Activated B cell treated with CpG ODN at 0.5 μM for 24 hours (primary cell): ENCODE data around the gene CA5B. TPM values are rescaled to one million over a fixed set of nuclear protein-coding genes. Genes with fewer than 3 reads are reported as not detected.

Experiments
- ATAC-seq: fragments of 200-7000 bp; cut with Tn5 transposase; one replicate; pipeline ENCODE4 v1.10.0; 2021; ENCODE audit warnings: low read depth, mild to moderate bottlenecking, moderate library complexity
- CTCF ChIA-PET: fragments of 350-600 bp; sonication (Branson Sonifier 250); formaldehyde crosslinking; loops from one replicate; lab custom pipeline; 2021; ENCODE audit warnings: antibody characterized with exemption; lab: Charles Lee
- POLR2A ChIA-PET: fragments of 350-600 bp; sonication (Branson Sonifier 250); formaldehyde crosslinking; loops from one replicate; lab custom pipeline; 2021; ENCODE audit warnings: antibody characterized with exemption; lab: Charles Lee
- DNase-seq: peaks from one replicate; pipeline ENCODE4 v3.0.0; 2022
- H3K27ac Mint-ChIP-seq: one replicate; pipeline ENCODE4 v1.8.0; 2020; ENCODE audit warnings: mixed read lengths
- H3K27me3 Mint-ChIP-seq: one replicate; pipeline ENCODE4 v1.8.0; 2021; ENCODE audit warnings: mixed read lengths
- H3K36me3 Mint-ChIP-seq: one replicate; pipeline ENCODE4 v1.8.0; 2021; ENCODE audit warnings: low read depth, mixed read lengths
- H3K4me1 Mint-ChIP-seq: one replicate; pipeline ENCODE4 v1.8.0; 2021; ENCODE audit warnings: mixed read lengths
- H3K4me3 Mint-ChIP-seq: one replicate; pipeline ENCODE4 v1.8.0; 2020; ENCODE audit warnings: mild to moderate bottlenecking, mixed read lengths
- H3K9me3 Mint-ChIP-seq: one replicate; pipeline ENCODE4 v1.8.0; 2020; ENCODE audit warnings: mixed read lengths
- intact Hi-C: fragments of 100-400 bp; cut with micrococcal nuclease; formaldehyde crosslinking; loops from one replicate; pipeline ENCODE4 v1.15.1; 2024
- total RNA-seq: library from RNA; stranded (reverse); gene quantifications from 2 replicates; pipeline ENCODE4 v1.2.3, GENCODE V29; 2022
- TF ChIP-seq, protein P1 (sequence below): fragments of 200-600 bp; IDR thresholded peaks from one replicate; pipeline ENCODE4 v1.8.0; 2022; ENCODE audit warnings: antibody characterized with exemption, mild to moderate bottlenecking

Gene CA5B
- total RNA-seq, 1 donor from 2014 or later, result 9.9 TPM

DNA sequence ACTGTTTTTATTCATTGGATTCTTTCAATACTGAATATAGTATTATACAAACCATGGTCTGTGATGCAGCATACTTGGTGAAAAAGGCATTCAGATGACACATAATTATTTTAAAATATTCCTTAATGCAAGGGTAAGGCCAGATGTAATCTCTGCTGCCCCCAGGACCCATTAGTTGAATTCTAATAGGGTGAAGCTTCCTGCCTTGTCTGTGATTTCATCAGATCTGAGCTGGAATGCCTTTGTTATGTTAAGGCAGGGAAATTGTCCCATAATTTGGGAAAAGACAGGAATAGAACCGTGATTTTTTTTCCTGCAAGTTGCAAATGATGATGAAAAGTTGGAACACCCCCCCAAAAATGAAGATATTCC lies 78.4 kb downstream of the CA5B start:
- TF ChIP-seq, protein P1, sequence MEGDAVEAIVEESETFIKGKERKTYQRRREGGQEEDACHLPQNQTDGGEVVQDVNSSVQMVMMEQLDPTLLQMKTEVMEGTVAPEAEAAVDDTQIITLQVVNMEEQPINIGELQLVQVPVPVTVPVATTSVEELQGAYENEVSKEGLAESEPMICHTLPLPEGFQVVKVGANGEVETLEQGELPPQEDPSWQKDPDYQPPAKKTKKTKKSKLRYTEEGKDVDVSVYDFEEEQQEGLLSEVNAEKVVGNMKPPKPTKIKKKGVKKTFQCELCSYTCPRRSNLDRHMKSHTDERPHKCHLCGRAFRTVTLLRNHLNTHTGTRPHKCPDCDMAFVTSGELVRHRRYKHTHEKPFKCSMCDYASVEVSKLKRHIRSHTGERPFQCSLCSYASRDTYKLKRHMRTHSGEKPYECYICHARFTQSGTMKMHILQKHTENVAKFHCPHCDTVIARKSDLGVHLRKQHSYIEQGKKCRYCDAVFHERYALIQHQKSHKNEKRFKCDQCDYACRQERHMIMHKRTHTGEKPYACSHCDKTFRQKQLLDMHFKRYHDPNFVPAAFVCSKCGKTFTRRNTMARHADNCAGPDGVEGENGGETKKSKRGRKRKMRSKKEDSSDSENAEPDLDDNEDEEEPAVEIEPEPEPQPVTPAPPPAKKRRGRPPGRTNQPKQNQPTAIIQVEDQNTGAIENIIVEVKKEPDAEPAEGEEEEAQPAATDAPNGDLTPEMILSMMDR, result no peak

DNA sequence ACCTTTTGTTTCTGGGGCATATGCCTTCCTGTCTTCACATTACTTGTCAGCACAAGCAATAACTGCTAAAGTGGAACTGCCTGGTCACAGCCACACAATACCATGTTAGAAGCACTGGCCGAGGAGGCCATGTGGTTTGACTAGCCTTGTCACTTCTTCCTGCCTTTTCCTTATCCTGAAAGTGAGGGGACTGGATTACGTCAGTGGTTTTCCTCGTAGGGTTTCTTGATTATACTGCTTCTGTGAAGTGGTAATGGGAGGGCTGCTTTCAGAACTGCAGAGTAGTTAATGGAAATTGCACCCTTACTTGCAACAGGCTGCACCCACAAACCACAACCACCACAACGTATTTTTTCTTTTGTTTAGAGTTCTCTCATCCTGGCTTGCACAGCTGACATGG lies 78.8 kb downstream of the CA5B start:
- H3K4me3 Mint-ChIP-seq, result no peak overlapping the region
- no peaks in the 10 kb centered on the region for H3K27me3 Mint-ChIP-seq
- no peak overlapping the region for H3K27ac Mint-ChIP-seq
- TF ChIP-seq, protein P1, result no peak
- POLR2A ChIA-PET, result no interaction called here
- intact Hi-C loops, result loop anchor here (1.0 kb wide), 1 partner anchor 628 kb away; no protein-coding TSS in a partner anchor
- no peak for DNase-seq
- CTCF ChIA-PET, result no interaction called here
- ATAC-seq, result no peak
- H3K4me1 Mint-ChIP-seq, result no peaks in the 10 kb centered on the region
- H3K36me3 Mint-ChIP-seq, result peaks cover 65% of the 10 kb centered on the region
- H3K9me3 Mint-ChIP-seq, result no peaks in the 10 kb centered on the region

More for the DNA sequence above, 78.4 kb downstream of the CA5B start:
- peaks cover 66% of the 10 kb centered on the region for H3K36me3 Mint-ChIP-seq
- intact Hi-C loops, result loop anchor here (1.0 kb wide), 1 partner anchor 629 kb away; no protein-coding TSS in a partner anchor
- DNase-seq (no peak), ATAC-seq (no peak)
- H3K4me1 Mint-ChIP-seq, result no peaks in the 10 kb centered on the region
- H3K4me3 Mint-ChIP-seq, result no peak overlapping the region
- CTCF ChIA-PET, result interaction anchor here (0.9 to 1.2 kb wide), 4 partner anchors 155 to 629 kb away, joined by 3 to 4 read pairs (median 3); no protein-coding TSS in a partner anchor
- no peak overlapping the region for H3K27ac Mint-ChIP-seq
- POLR2A ChIA-PET, result no interaction called here
- no peaks in the 10 kb centered on the region for H3K9me3 Mint-ChIP-seq
- H3K27me3 Mint-ChIP-seq, result no peaks in the 10 kb centered on the region

DNA sequence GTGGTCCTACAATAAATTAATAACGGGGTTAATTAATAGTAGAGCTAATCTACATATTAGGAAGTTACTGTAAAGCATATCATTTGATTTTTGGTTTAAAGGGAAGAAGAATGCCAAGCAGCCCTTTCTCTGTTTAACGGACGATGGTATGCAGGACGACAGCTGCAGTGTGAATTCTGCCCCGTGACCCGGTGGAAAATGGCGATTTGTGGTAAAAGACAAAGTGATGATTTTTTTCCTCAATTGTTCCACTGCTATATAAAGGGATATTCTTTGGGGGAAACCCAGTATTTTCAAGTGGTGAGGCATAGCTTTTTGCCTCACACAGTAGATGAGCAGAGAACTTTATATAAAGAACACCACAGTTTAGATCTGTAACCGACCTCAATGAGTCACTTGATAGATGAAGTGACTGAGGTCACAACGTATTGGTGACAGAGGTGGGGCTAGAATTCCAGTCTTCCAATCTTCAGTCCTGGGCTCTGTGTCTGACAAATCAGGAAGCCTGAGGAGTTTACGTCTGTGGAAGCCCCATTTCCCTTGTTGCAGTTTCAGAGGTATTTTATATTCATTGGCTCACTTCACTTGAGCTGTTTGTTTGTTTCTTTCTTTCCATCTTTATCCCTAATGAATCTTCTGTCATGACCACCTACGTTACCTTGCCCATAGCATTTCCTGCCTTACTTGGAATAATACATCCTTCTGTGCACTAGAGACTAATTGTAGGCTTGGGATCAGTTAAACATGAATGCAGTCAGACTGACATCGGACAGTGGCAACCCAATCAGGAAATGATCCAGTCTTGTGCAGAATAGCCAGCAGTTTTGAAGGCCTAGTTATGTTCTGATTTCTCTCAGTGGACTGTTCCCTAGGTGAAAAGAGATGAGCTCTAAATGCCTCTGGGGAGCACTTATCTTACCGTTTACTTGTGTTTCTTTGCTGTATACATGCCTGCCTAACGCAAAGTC lies 82.3 kb downstream of the CA5B start:
- H3K9me3 Mint-ChIP-seq, result no peaks in the 10 kb centered on the region
- no peak overlapping the region for H3K4me3 Mint-ChIP-seq
- H3K27ac Mint-ChIP-seq, result no peak overlapping the region
- TF ChIP-seq, protein P1, result no peak
- ATAC-seq, result no peak
- ChIA-PET POLR2A (interaction anchor here (1.2 kb wide), 1 partner anchor 30 kb away, joined by 3 read pairs; the partner anchor contains the start of gene ZRSR2), CTCF (no interaction called here)
- peaks cover 60% of the 10 kb centered on the region for H3K36me3 Mint-ChIP-seq
- H3K4me1 Mint-ChIP-seq, result no peaks in the 10 kb centered on the region
- no peak for DNase-seq
- intact Hi-C loops, result no loop called here
- no peaks in the 10 kb centered on the region for H3K27me3 Mint-ChIP-seq

DNA sequence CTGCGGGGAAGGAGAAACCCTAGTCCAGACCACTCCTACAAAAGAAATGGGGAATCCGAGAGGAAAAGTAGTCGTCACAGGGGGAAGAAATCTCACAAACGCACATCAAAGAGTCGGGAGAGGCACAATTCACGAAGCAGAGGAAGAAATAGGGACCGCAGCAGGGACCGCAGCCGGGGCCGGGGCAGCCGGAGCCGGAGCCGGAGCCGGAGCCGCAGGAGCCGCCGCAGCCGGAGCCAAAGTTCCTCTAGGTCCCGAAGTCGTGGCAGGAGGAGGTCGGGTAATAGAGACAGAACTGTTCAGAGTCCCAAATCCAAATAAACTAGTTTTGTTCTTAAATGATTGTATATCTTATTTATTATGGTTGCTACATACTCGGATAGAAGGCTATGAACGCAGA lies 84.9 kb downstream of the CA5B start:
- Mint-ChIP-seq H3K36me3 (peaks cover 61% of the 10 kb centered on the region), H3K4me3 (no peak overlapping the region), H3K4me1 (no peaks in the 10 kb centered on the region), H3K27ac (no peak overlapping the region), H3K9me3 (no peaks in the 10 kb centered on the region), H3K27me3 (no peaks in the 10 kb centered on the region)
- DNase-seq (no peak), ATAC-seq (no peak)
- intact Hi-C loops, result no loop called here
- POLR2A ChIA-PET, result no interaction called here
- CTCF ChIA-PET, result no interaction called here
- TF ChIP-seq, protein P1, result no peak

DNA sequence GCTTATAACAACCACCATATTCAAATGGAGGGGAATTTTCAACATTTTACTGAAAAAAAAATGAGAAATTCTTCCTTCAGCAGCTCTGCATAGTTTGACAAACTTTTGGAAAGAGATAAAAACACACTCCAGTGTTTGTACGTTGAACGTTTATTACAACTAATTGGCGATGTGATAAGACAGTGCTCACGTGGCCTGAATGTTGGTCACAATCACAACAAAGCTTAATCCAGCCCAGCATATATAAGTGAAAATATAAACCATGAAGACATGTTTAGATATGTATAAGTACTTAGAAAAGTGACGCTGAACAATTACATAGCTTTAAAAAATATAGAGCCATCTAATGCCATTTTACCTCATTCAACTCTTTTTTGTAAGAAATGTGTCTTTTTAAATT lies 87.9 kb downstream of the CA5B start:
- H3K4me1 Mint-ChIP-seq, result peaks cover 2% of the 10 kb centered on the region
- DNase-seq (no peak), ATAC-seq (no peak)
- no peaks in the 10 kb centered on the region for H3K27me3 Mint-ChIP-seq
- POLR2A ChIA-PET, result no interaction called here
- intact Hi-C loops, result no loop called here
- CTCF ChIA-PET, result no interaction called here
- H3K27ac Mint-ChIP-seq, result no peak overlapping the region
- peaks cover 55% of the 10 kb centered on the region for H3K36me3 Mint-ChIP-seq
- TF ChIP-seq, protein P1, result no peak
- H3K9me3 Mint-ChIP-seq, result no peaks in the 10 kb centered on the region
- no peak overlapping the region for H3K4me3 Mint-ChIP-seq
